ENCODE measurements around the gene SGK2.

SGK2 gene

GRCh38 chr20:43631598-43631997 is 72.8 kb downstream of the SGK2 start:
- no peak for TF ChIP-seq CTCF (IDR thresholded peaks at IDR 0.05; ENCODE audit: extremely low read depth, missing control alignments)
- DNase-seq (ENCODE audit: low spot score), result no peak

Measured in GM20000 (cell line).